Measurements from ENCODE around the gene API5. TPM values are rescaled to one million over a fixed set of nuclear protein-coding genes. Genes with fewer than 3 reads are reported as not detected.
"Not testable (repeated sequence)": the region's sequence is repeated elsewhere in the genome, so short reads cannot be mapped to it uniquely, and the experiment has no call there.

Gene API5
- total and polyA plus RNA-seq, 8 donors = 28.3 to 138 (median 43.7) TPM

DNA sequence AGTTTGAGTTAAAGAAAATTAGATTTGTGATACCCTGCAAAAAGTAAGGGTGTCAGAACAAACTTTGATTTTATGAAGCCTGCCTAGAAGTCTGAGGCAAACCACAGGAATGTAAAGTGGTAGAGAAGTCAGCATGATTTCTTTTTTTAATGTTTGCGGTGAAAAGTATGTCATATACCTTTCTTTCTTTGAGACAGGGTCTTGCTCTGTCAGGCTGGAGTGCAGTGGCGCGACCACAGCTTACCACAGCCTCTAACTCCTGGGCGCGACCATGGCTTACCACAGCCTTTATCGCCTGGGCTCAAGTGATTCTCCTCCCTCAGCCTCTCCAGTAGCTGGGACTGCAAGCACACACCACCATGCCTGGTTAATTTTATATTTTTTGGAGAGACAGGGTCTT, 4.7 kb downstream of the API5 start:
- WGBS, 5 donors = 87 to 93% (median 91%) methylated on average over 6 of the region's 6 CpGs
- peaks cover 28 to 49% (median 32%) of the 10 kb centered on the region in 4 donors for H3K4me1 ChIP-seq
- H3K27me3 ChIP-seq = no peaks in the 10 kb centered on the region
- intact Hi-C loops (cut with DNase I; ENCODE audit: low total_unique reads) = no loop called here
- no peak overlapping the region for H3K4me3 ChIP-seq
- H3K9me3 ChIP-seq = no peaks in the 10 kb centered on the region
- H3K27ac ChIP-seq = no peak overlapping the region
- H3K36me3 ChIP-seq = peaks cover 14 to 42% (median 38%) of the 10 kb centered on the region in 4 donors
- DNase-seq = peak in 1 of 2 donors; percentile 7
- TF ChIP-seq POLR2A (IDR thresholded peaks at IDR 0.05) (no peak), EP300 (IDR thresholded peaks at IDR 0.05) (no peak), POLR2AphosphoS5 (IDR thresholded peaks at IDR 0.05) (no peak)
- TF ChIP-seq, protein P1, sequence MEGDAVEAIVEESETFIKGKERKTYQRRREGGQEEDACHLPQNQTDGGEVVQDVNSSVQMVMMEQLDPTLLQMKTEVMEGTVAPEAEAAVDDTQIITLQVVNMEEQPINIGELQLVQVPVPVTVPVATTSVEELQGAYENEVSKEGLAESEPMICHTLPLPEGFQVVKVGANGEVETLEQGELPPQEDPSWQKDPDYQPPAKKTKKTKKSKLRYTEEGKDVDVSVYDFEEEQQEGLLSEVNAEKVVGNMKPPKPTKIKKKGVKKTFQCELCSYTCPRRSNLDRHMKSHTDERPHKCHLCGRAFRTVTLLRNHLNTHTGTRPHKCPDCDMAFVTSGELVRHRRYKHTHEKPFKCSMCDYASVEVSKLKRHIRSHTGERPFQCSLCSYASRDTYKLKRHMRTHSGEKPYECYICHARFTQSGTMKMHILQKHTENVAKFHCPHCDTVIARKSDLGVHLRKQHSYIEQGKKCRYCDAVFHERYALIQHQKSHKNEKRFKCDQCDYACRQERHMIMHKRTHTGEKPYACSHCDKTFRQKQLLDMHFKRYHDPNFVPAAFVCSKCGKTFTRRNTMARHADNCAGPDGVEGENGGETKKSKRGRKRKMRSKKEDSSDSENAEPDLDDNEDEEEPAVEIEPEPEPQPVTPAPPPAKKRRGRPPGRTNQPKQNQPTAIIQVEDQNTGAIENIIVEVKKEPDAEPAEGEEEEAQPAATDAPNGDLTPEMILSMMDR (IDR thresholded peaks at IDR 0.05) = no peak

DNA sequence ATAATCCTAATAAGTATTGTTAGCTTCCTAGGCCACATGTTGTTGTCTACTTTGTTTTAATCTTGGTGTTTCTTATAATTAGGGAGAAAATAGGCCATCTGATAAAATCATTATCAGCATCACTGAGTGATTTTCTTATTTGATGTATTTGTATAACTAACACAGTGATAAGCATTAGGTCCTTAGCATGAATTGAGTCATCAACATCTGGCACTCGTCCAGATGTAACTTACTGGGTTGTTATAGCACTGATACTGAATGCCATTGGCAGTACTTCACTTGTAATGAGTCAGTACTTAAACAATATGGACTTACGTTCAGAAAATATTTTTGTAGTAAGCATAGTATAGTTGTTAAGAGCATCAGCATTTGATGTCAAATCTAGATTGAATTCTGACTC, 16.2 kb downstream of the API5 start:
- peak; percentile 54 to 81 for DNase-seq
- peak in 1 of 3 donors; percentile 78 for TF ChIP-seq POLR2AphosphoS5 (IDR thresholded peaks at IDR 0.05)
- TF ChIP-seq, protein P1 (IDR thresholded peaks at IDR 0.05) = no peak
- peaks cover 59 to 100% (median 97%) of the 10 kb centered on the region in 4 donors for H3K36me3 ChIP-seq
- peaks cover 0 to 14% (median 2%) of the 10 kb centered on the region in 4 donors for H3K4me1 ChIP-seq
- no peaks in the 10 kb centered on the region for H3K27me3 ChIP-seq
- 17 to 39% (median 27%) methylated on average over 2 of the region's 2 CpGs for WGBS, 5 donors
- H3K4me3 ChIP-seq = no peak overlapping the region
- no peak overlapping the region for H3K27ac ChIP-seq
- intact Hi-C loops (cut with DNase I; ENCODE audit: low total_unique reads) = no loop called here
- H3K9me3 ChIP-seq = no peaks in the 10 kb centered on the region

DNA sequence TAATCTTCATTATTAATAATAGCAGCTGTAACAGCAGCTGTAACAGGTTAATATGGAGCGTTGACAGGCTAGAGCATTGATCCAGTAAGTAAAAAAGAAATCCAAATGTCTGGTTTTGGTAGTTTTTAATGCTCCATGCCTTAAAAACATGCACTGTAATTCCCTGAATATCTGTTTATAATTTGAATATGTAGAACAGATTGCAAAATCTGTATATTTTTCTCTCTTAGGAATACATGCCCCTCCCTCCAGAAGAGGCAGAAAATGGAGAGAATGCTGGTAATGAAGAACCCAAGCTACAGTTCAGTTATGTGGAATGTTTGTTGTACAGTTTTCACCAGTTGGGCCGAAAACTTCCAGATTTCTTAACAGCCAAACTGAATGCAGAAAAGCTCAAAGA, 16.7 kb downstream of the API5 start:
- H3K4me3 ChIP-seq = no peak overlapping the region
- TF ChIP-seq EP300 (IDR thresholded peaks at IDR 0.05) (no peak), POLR2A (IDR thresholded peaks at IDR 0.05) (no peak), POLR2AphosphoS5 (IDR thresholded peaks at IDR 0.05) (no peak)
- TF ChIP-seq, protein P1 (IDR thresholded peaks at IDR 0.05) = no peak
- WGBS, 5 donors = 91 to 95% (median 92%) methylated on average over 2 of the region's 2 CpGs
- H3K4me1 ChIP-seq = peaks cover 0 to 14% (median 2%) of the 10 kb centered on the region in 4 donors
- no peaks in the 10 kb centered on the region for H3K9me3 ChIP-seq
- H3K27ac ChIP-seq = no peak overlapping the region
- intact Hi-C loops (cut with DNase I; ENCODE audit: low total_unique reads) = no loop called here
- DNase-seq = no peak
- no peaks in the 10 kb centered on the region for H3K27me3 ChIP-seq
- peaks cover 59 to 100% (median 97%) of the 10 kb centered on the region in 4 donors for H3K36me3 ChIP-seq

DNA sequence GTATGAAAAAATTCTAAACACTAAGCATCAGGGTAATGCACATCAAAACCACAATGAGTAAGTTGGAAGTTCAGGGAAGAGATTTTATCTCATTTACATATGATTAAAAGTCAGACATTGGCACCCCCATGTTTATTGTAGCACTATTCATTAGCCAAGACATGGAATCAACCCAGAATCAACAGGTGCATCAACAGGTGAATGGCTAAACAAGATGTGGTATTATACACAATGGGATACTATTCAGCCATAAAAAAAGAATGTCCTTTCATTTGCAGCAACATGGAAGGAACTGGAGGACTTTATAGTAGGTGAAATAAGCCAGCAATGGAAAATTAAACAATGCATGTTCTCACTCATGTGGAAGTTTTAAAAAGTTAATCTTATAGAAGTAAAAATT, 29.4 kb downstream of the API5 start:
- Histone ChIP-seq H3K9me3 (no peaks in the 10 kb centered on the region), H3K4me3 (no peak overlapping the region), H3K27me3 (no peaks in the 10 kb centered on the region), H3K4me1 (no peaks in the 10 kb centered on the region), H3K36me3 (peaks cover 27 to 61% (median 55%) of the 10 kb centered on the region in 4 donors), H3K27ac (no peak overlapping the region)
- no peak for TF ChIP-seq EP300 (IDR thresholded peaks at IDR 0.05)
- no peak for TF ChIP-seq POLR2AphosphoS5 (IDR thresholded peaks at IDR 0.05)
- TF ChIP-seq, protein P1 (IDR thresholded peaks at IDR 0.05) = no peak
- no peak for TF ChIP-seq POLR2A (IDR thresholded peaks at IDR 0.05)
- DNase-seq = no peak
- intact Hi-C loops (cut with DNase I; ENCODE audit: low total_unique reads) = no loop called here

DNA sequence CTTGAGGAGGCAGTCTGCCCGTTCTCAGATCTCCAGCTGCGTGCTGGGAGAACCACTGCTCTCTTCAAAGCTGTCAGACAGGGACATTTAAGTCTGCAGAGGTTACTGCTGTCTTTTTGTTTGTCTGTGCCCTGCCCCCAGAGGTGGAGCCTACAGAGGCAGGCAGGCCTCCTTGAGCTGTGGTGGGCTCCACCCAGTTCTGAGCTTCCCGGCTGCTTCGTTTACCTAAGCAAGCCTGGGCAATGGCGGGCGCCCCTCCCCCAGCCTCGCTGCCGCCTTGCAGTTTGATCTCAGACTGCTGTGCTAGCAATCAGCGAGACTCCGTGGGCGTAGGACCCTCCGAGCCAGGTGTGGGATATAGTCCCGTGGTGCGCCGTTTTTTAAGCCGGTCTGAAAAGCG, 39.6 kb downstream of the API5 start:
- H3K36me3 ChIP-seq = not testable (repeated sequence)
- peak in 1 of 2 donors; percentile 34 for DNase-seq

More for the DNA sequence above, 39.6 kb downstream of the API5 start:
- H3K4me3 ChIP-seq; H3K4me1 ChIP-seq; H3K27ac ChIP-seq; H3K27me3 ChIP-seq; intact Hi-C loops (cut with DNase I; ENCODE audit: low total_unique reads); H3K9me3 ChIP-seq: not testable (repeated sequence)
- WGBS, 5 donors = 19 to 45% (median 24%) methylated on average over 2 to 6 of the region's 17 CpGs; no CpG with 5 or more reads in 2 of the 5 donors
